Neural cell (in vitro differentiated cells): ENCODE measurements around the gene LIMS2. TPM values are rescaled to one million over a fixed set of nuclear protein-coding genes. Genes with fewer than 3 reads are reported as not detected.

Experiments
- H2AFZ ChIP-seq: fragments of 200-600, 300-800 bp; sonication (generic), shearing (Covaris generic); 2 replicates; pipeline ENCODE4 v1.6.0; 2014; ENCODE audit warnings: low read depth, mild to moderate bottlenecking, antibody characterized with exemption, low read length, moderate library complexity
- H3F3A ChIP-seq: fragments of 200-600 bp; shearing (Covaris generic); 2 replicates; pipeline ENCODE4 v1.6.1; 2016; ENCODE audit warnings: mild to moderate bottlenecking, moderate library complexity, mixed read lengths, antibody characterized with exemption, low read length; ENCODE audit not compliant: insufficient read depth, poor library complexity, severe bottlenecking
- H3K27ac ChIP-seq: fragments of 200-600, 300-800 bp; sonication (generic), shearing (Covaris generic); 2 replicates; pipeline ENCODE4 v1.5.1; 2014; ENCODE audit warnings: mild to moderate bottlenecking, low read length, moderate library complexity
- H3K27me3 ChIP-seq: fragments of 300-800, 200-600 bp; sonication (generic), shearing (Covaris generic); 2 replicates; pipeline ENCODE4 v1.6.0; 2014; ENCODE audit warnings: mild to moderate bottlenecking, low read depth, low read length, moderate library complexity; ENCODE audit not compliant: insufficient read depth
- H3K36me3 ChIP-seq: fragments of 300-800, 200-600 bp; sonication (generic), shearing (Covaris generic); 2 replicates; pipeline ENCODE4 v1.5.1; 2014; ENCODE audit warnings: mild to moderate bottlenecking, antibody characterized with exemption, low read length, moderate library complexity; ENCODE audit not compliant: insufficient read depth
- H3K4me2 ChIP-seq: fragments of 300-800, 200-600 bp; sonication (generic), shearing (Covaris generic); 2 replicates; pipeline ENCODE4 v1.6.0; 2014; ENCODE audit warnings: mild to moderate bottlenecking, low read length
- H3K4me3 ChIP-seq: fragments of 300-800, 200-600 bp; sonication (generic), shearing (Covaris generic); 2 replicates; pipeline ENCODE4 v1.5.1; 2014; ENCODE audit warnings: mild to moderate bottlenecking, low read length, moderate library complexity
- H3K79me2 ChIP-seq: fragments of 200-600 bp; shearing (Covaris generic); replicated peaks from 2 replicates; pipeline ENCODE4 v1.6.0; 2014; ENCODE audit warnings: mild to moderate bottlenecking, low read length, moderate library complexity; ENCODE audit not compliant: insufficient read depth
- H3K9ac ChIP-seq: fragments of 300-800, 200-600 bp; sonication (generic), shearing (Covaris generic); 2 replicates; pipeline ENCODE4 v1.6.1; 2016; ENCODE audit warnings: mild to moderate bottlenecking, low read length, mixed read lengths
- H3K9me2 ChIP-seq: fragments of 200-600 bp; shearing (Covaris generic); 2 replicates; pipeline ENCODE4 v1.6.1; 2016; ENCODE audit warnings: mild to moderate bottlenecking, low read length, mixed read lengths; ENCODE audit not compliant: insufficient read depth
- H3K9me3 ChIP-seq: fragments of 200-600, 300-800 bp; sonication (generic), shearing (Covaris generic); 2 replicates; pipeline ENCODE4 v1.6.1; 2016; ENCODE audit warnings: mild to moderate bottlenecking, mixed run types, low read length, moderate library complexity, mixed read lengths
- H4K20me1 ChIP-seq: fragments of 200-600 bp; shearing (Covaris generic); 2 replicates; pipeline ENCODE4 v1.6.1; 2016; ENCODE audit warnings: mild to moderate bottlenecking, mixed run types; ENCODE audit not compliant: insufficient read depth
- CTCF ChIP-seq: fragments of 450-650 bp; IDR thresholded peaks from 2 replicates; pipeline ENCODE4 v1.5.1; 2014; ENCODE audit warnings: antibody characterized with exemption, mild to moderate bottlenecking, moderate library complexity; ENCODE audit not compliant: poor library complexity, severe bottlenecking
- EP300 ChIP-seq: fragments of 450-650 bp; conservative IDR thresholded peaks from 2 replicates; pipeline ENCODE4 v1.6.1; 2014; ENCODE audit warnings: antibody characterized with exemption, mild to moderate bottlenecking, moderate library complexity; ENCODE audit not compliant: poor library complexity, severe bottlenecking
- EZH2 ChIP-seq: fragments of 200-600, 300-800 bp; shearing (Covaris generic), sonication (generic); IDR thresholded peaks from 2 replicates; pipeline ENCODE4 v1.6.1; 2014; ENCODE audit warnings: antibody characterized with exemption, low read length, borderline replicate concordance, mild to moderate bottlenecking; ENCODE audit not compliant: insufficient read depth, poor library complexity, severe bottlenecking
- MXI1 ChIP-seq: fragments of 450-650 bp; conservative IDR thresholded peaks from 2 replicates; pipeline ENCODE4 v1.6.1; 2014; ENCODE audit warnings: antibody characterized with exemption, mild to moderate bottlenecking; ENCODE audit not compliant: poor library complexity, severe bottlenecking
- POLR2AphosphoS5 ChIP-seq: IDR thresholded peaks from 2 replicates; pipeline ENCODE4 v1.6.1; 2012
- RAD21 ChIP-seq: fragments of 450-650 bp; conservative IDR thresholded peaks from 2 replicates; pipeline ENCODE4 v1.6.1; 2014; ENCODE audit warnings: antibody characterized with exemption, mild to moderate bottlenecking, moderate library complexity
- REST ChIP-seq: IDR thresholded peaks from 2 replicates; pipeline ENCODE4 v1.6.1; 2012; ENCODE audit warnings: borderline replicate concordance
- SMC3 ChIP-seq: fragments of 450-650 bp; conservative IDR thresholded peaks from 2 replicates; pipeline ENCODE4 v1.6.1; 2014; ENCODE audit warnings: antibody characterized with exemption, mild to moderate bottlenecking, moderate library complexity; ENCODE audit not compliant: poor library complexity
- TAF1 ChIP-seq: IDR thresholded peaks from 2 replicates; pipeline ENCODE4 v1.6.1; 2012; ENCODE audit warnings: low read depth
- polyA plus RNA-seq: library from polyadenylated mRNA; depleted of rRNA; stranded (reverse); fragments of >200 nt; gene quantifications from 2 replicates; pipeline ENCODE4 v1.2.3, GENCODE V29; 2014

LIMS2 gene
- polyA plus RNA-seq, 1 donor from 2014 or later, result not detected

- Histone ChIP-seq H3K4me2 (no peak overlapping the region), H3K79me2 (no peaks in the 10 kb centered on the region), H3K9me2 (no peaks in the 10 kb centered on the region), H2AFZ (no peak overlapping the region), H3K27me3 (no peaks in the 10 kb centered on the region), H3F3A (no peaks in the 10 kb centered on the region), H3K9me3 (no peaks in the 10 kb centered on the region), H3K4me3 (no peak overlapping the region), H3K27ac (no peak overlapping the region), H4K20me1 (no peaks in the 10 kb centered on the region), H3K36me3 (no peaks in the 10 kb centered on the region), H3K9ac (no peak overlapping the region)
- no peak for TF ChIP-seq POLR2AphosphoS5
- TF ChIP-seq EZH2, result no peak
- TF ChIP-seq REST, result no peak
- TF ChIP-seq MXI1, result no peak
- TF ChIP-seq RAD21, result no peak
- TF ChIP-seq TAF1, result no peak
- TF ChIP-seq SMC3, result no peak
- TF ChIP-seq CTCF, result no peak
- TF ChIP-seq EP300, result no peak
Measured at GRCh38 chr2:127653421-127654083, 21.8 kb downstream of the LIMS2 start.

- TF ChIP-seq MXI1 (no peak), RAD21 (no peak), EZH2 (no peak), EP300 (no peak), CTCF (no peak), SMC3 (no peak), TAF1 (no peak), POLR2AphosphoS5 (no peak), REST (no peak)
- Histone ChIP-seq H3K4me2 (no peak overlapping the region), H3K9me2 (no peaks in the 10 kb centered on the region), H3K27me3 (no peaks in the 10 kb centered on the region), H4K20me1 (no peaks in the 10 kb centered on the region), H3K79me2 (no peaks in the 10 kb centered on the region), H2AFZ (no peak overlapping the region), H3K27ac (no peak overlapping the region), H3K36me3 (no peaks in the 10 kb centered on the region), H3K9me3 (no peaks in the 10 kb centered on the region), H3F3A (no peaks in the 10 kb centered on the region), H3K9ac (no peak overlapping the region), H3K4me3 (no peak overlapping the region)
Measured at GRCh38 chr2:127652786-127653357, 22.5 kb downstream of the LIMS2 start.
